Uterus (tissue), 4 donors: ENCODE measurements around the gene RPGRIP1L. TPM values are rescaled to one million over a fixed set of nuclear protein-coding genes. Genes with fewer than 3 reads are reported as not detected.
A peak's percentile ranks its signal among the peaks of the same experiment; 100 is the strongest.

Experiments used
- DNase-seq, 2 donors: peaks; one replicate each; pipeline ENCODE4 v3.0.0-alpha.2; 2019 to 2020
- H3K27ac ChIP-seq, 2 donors: fragments of 200-600 bp; sonication (generic); 1 replicate in 1 of 2; 2 replicates in 1 of 2; pipeline ENCODE4 v1.5.1; 2016 to 2018
- H3K27me3 ChIP-seq, 2 donors: fragments of 200-600 bp; sonication (generic); one replicate each; pipeline ENCODE4 v1.5.1; 2018 to 2019; ENCODE audit warnings: control low read depth in 1 of 2
- H3K36me3 ChIP-seq, 2 donors: fragments of 200-600 bp; sonication (generic); one replicate each; pipeline ENCODE4 v1.5.1; 2019; ENCODE audit warnings: control low read depth in 1 of 2
- H3K4me1 ChIP-seq, 2 donors: fragments of 200-600 bp; sonication (generic); one replicate each; pipeline ENCODE4 v1.5.1; 2018 to 2019; ENCODE audit warnings: control low read depth in 1 of 2
- H3K4me3 ChIP-seq, 2 donors: fragments of 200-600 bp; sonication (generic); 1 replicate in 1 of 2; 2 replicates in 1 of 2; pipeline ENCODE4 v1.5.1; 2018 to 2019; ENCODE audit warnings: mild to moderate bottlenecking in 1 of 2
- H3K9me3 ChIP-seq, 2 donors: fragments of 200-600 bp; sonication (generic); one replicate each; pipeline ENCODE4 v1.5.1; 2019; ENCODE audit warnings: control low read depth in 1 of 2
- POLR2A ChIP-seq, 2 donors: fragments of 450-650 bp; IDR thresholded peaks; one replicate each; pipeline ENCODE4 v1.6.1; 2016; ENCODE audit warnings: antibody characterized with exemption in 2 of 2, mild to moderate bottlenecking in 1 of 2, moderate library complexity in 1 of 2
- intact Hi-C: fragments of 100-400 bp; cut with DNase I; formaldehyde crosslinking; loops from one replicate; pipeline ENCODE4 v1.15.1; 2023; ENCODE audit warnings: low total_unique reads
- total RNA-seq, 4 donors: library from RNA; depleted of rRNA in 3 of 4; stranded (reverse); fragments of >200 nt in 3 of 4; gene quantifications; one replicate each; pipeline versions ENCODE4 v1.1.0 to v1.2.4, GENCODE V29; 2014 to 2023
- TF ChIP-seq, protein P1 (sequence below), 4 experiments: fragments of 200-600 bp in 2 of 4; fragments of 450-650 bp in 2 of 4; sonication (generic) in 2 of 4; IDR thresholded peaks; one replicate each; pipeline ENCODE4 v1.5.1; 2016 to 2019; ENCODE audit warnings: antibody characterized with exemption in 4 of 4, mild to moderate bottlenecking in 2 of 4, moderate library complexity in 1 of 4
- donor health status: DM: yes; HTN: yes; CAD: no.

Gene RPGRIP1L
- total RNA-seq, 4 donors from 2014 or later: 1.2 to 35.3 (median 6.2) TPM

GRCh38 chr16:53664724-53665345, 38.8 kb downstream of the RPGRIP1L start:
- H3K4me1 ChIP-seq: no peaks in the 10 kb centered on the region
- H3K27me3 ChIP-seq: no peaks in the 10 kb centered on the region
- TF ChIP-seq POLR2A (IDR thresholded peaks at IDR 0.05): no peak
- TF ChIP-seq, protein P1, sequence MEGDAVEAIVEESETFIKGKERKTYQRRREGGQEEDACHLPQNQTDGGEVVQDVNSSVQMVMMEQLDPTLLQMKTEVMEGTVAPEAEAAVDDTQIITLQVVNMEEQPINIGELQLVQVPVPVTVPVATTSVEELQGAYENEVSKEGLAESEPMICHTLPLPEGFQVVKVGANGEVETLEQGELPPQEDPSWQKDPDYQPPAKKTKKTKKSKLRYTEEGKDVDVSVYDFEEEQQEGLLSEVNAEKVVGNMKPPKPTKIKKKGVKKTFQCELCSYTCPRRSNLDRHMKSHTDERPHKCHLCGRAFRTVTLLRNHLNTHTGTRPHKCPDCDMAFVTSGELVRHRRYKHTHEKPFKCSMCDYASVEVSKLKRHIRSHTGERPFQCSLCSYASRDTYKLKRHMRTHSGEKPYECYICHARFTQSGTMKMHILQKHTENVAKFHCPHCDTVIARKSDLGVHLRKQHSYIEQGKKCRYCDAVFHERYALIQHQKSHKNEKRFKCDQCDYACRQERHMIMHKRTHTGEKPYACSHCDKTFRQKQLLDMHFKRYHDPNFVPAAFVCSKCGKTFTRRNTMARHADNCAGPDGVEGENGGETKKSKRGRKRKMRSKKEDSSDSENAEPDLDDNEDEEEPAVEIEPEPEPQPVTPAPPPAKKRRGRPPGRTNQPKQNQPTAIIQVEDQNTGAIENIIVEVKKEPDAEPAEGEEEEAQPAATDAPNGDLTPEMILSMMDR (IDR thresholded peaks at IDR 0.05): no peak
- H3K9me3 ChIP-seq: no peaks in the 10 kb centered on the region
- peak overlapping the region in 1 of 2 donors; percentile 4 for H3K4me3 ChIP-seq
- no peak for DNase-seq
- intact Hi-C loops: no loop called here
- H3K27ac ChIP-seq: peak overlapping the region in 1 of 2 donors; percentile 43
- H3K36me3 ChIP-seq: no peaks in the 10 kb centered on the region

DNA sequence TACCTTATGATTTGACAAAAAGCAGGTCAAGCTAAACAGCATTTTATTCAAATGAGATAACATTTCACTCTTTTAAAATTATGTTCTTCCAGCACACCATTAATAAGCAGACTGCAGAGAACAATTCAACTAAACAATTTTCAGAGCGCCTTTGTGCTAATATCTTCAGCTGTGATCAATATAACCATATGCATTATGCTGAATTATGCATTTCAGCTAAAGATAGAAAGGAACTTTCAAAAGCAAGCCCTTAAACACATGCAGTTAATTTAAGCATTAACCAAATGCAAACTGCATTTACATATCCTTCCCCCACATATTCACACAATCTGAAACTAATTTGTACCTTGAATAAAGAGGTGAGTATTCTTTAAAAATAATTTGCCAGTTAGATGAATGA, 41.6 kb downstream of the RPGRIP1L start:
- no peak overlapping the region for H3K4me3 ChIP-seq
- intact Hi-C loops: no loop called here
- DNase-seq: no peak
- H3K36me3 ChIP-seq: no peaks in the 10 kb centered on the region
- no peaks in the 10 kb centered on the region for H3K27me3 ChIP-seq
- H3K27ac ChIP-seq: no peak overlapping the region
- TF ChIP-seq, protein P1 (IDR thresholded peaks at IDR 0.05): no peak
- TF ChIP-seq POLR2A (IDR thresholded peaks at IDR 0.05): no peak
- no peaks in the 10 kb centered on the region for H3K9me3 ChIP-seq
- H3K4me1 ChIP-seq: no peaks in the 10 kb centered on the region

- H3K4me3 ChIP-seq: no peak overlapping the region
- TF ChIP-seq, protein P1 (IDR thresholded peaks at IDR 0.05): no peak
- no peak for TF ChIP-seq POLR2A (IDR thresholded peaks at IDR 0.05)
- H3K4me1 ChIP-seq: no peaks in the 10 kb centered on the region
- no peaks in the 10 kb centered on the region for H3K9me3 ChIP-seq
- H3K27me3 ChIP-seq: no peaks in the 10 kb centered on the region
- intact Hi-C loops: no loop called here
- H3K36me3 ChIP-seq: no peaks in the 10 kb centered on the region
- DNase-seq: no peak
- no peak overlapping the region for H3K27ac ChIP-seq
Observed at GRCh38 chr16:53654946-53655345, 48.7 kb downstream of the RPGRIP1L start.

DNA sequence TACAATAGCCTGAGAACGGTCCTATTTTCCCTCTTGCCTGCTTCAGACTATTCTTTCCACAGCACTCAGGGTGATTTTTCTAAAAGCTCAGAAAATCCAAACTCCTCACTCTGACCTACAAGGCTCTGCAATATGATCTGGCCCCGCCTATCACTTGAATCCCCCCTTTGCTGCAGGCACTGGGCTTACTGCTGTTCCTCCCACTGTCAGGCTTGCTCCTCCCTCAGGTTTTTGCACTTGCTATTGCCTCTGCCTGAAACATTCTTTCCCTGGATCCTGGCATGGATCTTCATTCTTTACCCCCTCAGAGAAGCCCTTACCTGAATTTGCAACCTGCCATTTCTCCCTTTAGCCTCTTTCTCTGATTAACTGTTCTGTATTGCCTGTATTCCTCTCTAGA, 52.3 kb downstream of the RPGRIP1L start:
- DNase-seq: no peak
- H3K36me3 ChIP-seq: no peaks in the 10 kb centered on the region
- TF ChIP-seq, protein P1 (IDR thresholded peaks at IDR 0.05): no peak
- no peak for TF ChIP-seq POLR2A (IDR thresholded peaks at IDR 0.05)
- intact Hi-C loops: no loop called here
- H3K4me1 ChIP-seq: no peaks in the 10 kb centered on the region
- H3K9me3 ChIP-seq: no peaks in the 10 kb centered on the region
- no peak overlapping the region for H3K27ac ChIP-seq
- no peaks in the 10 kb centered on the region for H3K27me3 ChIP-seq
- H3K4me3 ChIP-seq: no peak overlapping the region

DNA sequence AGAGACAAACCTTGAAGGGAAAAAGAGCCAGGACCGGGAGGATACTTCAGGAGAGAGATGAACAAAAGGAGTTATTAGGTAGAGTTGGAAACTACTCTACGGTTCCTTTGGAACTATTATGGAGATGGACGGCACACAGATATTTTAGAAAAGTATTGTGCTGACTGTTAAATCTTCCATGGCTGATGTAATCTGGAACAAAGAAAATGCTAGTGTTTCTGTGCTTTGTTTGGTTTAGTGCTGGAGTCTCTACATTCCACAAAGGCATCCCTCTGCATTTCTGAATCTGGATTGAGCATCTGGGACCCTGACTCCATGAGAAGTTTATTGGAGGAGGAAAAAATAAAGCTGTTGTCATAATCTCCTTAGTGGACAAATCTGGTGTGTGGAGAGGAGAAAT, 57.2 kb downstream of the RPGRIP1L start:
- H3K4me3 ChIP-seq: no peak overlapping the region
- H3K27me3 ChIP-seq: no peaks in the 10 kb centered on the region
- intact Hi-C loops: no loop called here
- TF ChIP-seq, protein P1 (IDR thresholded peaks at IDR 0.05): no peak
- TF ChIP-seq POLR2A (IDR thresholded peaks at IDR 0.05): no peak
- H3K27ac ChIP-seq: no peak overlapping the region
- no peak for DNase-seq
- H3K36me3 ChIP-seq: peaks cover 0 to 4% of the 10 kb centered on the region in 2 donors
- H3K4me1 ChIP-seq: no peaks in the 10 kb centered on the region
- peaks cover 0 to 13% of the 10 kb centered on the region in 2 donors for H3K9me3 ChIP-seq
